ENCODE results near the gene FGGY.
A peak's percentile ranks its signal among the peaks of the same experiment; 100 is the strongest.

Gene FGGY

DNA sequence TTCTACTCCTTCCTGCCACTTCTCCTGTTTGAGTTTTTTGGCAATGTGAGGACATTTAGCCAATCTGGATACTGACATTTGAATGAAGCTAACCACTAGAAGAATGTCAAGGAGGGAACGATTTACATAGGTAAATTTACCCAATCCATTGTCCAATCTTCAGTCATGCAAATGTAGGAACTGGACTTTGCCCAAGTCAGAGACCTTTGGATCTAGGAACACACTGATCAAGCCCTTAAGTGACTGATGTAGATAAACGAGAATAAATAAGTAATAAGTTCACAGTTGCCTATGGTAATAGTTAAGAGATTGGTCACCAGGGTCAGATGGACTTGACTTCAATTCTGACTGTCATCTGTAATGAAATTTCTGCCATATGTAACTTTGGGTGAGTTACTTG lies 177.6 kb downstream of the FGGY start:
- no peaks in the 10 kb centered on the region for H4K20me1 ChIP-seq

DNA sequence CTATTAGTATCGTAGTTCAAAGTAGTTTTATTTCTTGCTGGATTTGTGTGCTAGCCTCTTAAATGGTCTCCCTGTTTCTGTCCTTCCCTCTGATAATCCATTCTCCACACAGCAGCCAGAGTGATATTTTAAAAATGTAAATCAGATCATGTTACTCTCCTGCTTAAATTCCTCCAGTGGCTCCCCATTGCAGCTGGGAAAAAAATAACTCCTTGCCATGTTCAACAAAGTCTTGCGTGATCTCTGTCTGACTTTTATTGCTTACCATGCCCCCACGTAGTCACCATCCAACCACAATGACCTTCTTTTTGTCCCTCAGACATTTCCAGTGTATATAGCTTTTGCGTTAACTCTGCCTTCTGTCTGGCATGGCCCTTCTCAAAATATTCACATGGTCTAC lies 178.8 kb downstream of the FGGY start:
- peaks cover 9 to 20% (median 13%) of the 10 kb centered on the region in 11 experiments; a peak in 17 of 22 replicates for H3K9me3 ChIP-seq (replicated peaks in 1 of 11)
- H3K9ac ChIP-seq = no peak overlapping the region
- H3K27me3 ChIP-seq = no peaks in the 10 kb centered on the region
- H3K36me3 ChIP-seq = no peaks in the 10 kb centered on the region; a peak in 1 of 22 replicates
- H3K4me2 ChIP-seq = no peak overlapping the region
- H3K27ac ChIP-seq = no peak overlapping the region
- peaks cover 0 to 16% (median 0%) of the 10 kb centered on the region in 10 experiments; a peak in 4 of 20 replicates for H3K4me1 ChIP-seq
- no peaks in the 10 kb centered on the region for H4K20me1 ChIP-seq
- no peak for TF ChIP-seq Cebpa-rat (IDR thresholded peaks at IDR 0.05)
- no peak overlapping the region for H3K4me3 ChIP-seq

More for the DNA sequence above, 177.6 kb downstream of the FGGY start:
- Histone ChIP-seq H3K36me3 (no peaks in the 10 kb centered on the region; a peak in 1 of 22 replicates), H3K27ac (no peak overlapping the region), H3K4me3 (no peak overlapping the region), H3K4me1 (peaks cover 0 to 22% (median 0%) of the 10 kb centered on the region in 10 experiments; a peak in 4 of 20 replicates), H3K9ac (no peak overlapping the region), H3K9me3 (replicated peaks in 1 of 11) (peaks cover 9 to 21% (median 13%) of the 10 kb centered on the region in 11 experiments; a peak in 17 of 22 replicates), H3K27me3 (no peaks in the 10 kb centered on the region), H3K4me2 (no peak overlapping the region)
- no peak for TF ChIP-seq Cebpa-rat (IDR thresholded peaks at IDR 0.05)

DNA sequence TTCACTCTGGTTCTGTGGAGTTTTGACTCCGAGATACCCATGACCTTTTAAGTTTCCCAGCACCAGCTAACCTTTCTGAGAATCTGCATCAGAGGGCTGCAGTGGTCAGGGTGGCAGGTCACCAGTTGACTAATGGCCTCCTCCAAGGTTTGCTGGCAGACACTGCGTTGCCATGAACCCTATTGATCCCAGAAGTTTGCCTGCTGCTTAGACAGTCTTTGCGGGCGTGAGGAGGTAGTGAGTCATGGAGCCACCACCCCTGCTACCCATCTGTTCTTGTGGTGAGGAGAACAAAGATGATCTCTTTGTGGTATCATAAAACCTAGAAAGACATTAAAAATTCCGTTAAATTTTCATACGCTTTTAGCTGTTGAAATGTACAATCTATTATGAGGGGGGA lies 180.4 kb downstream of the FGGY start:
- no peak overlapping the region; a peak in 2 of 22 replicates for H3K4me2 ChIP-seq
- H3K9ac ChIP-seq = no peak overlapping the region
- no peak overlapping the region for H3K27ac ChIP-seq
- H4K20me1 ChIP-seq = no peaks in the 10 kb centered on the region
- H3K27me3 ChIP-seq = no peaks in the 10 kb centered on the region
- peaks cover 0 to 10% (median 2%) of the 10 kb centered on the region in 11 experiments; a peak in 13 of 22 replicates for H3K9me3 ChIP-seq (replicated peaks in 1 of 11)
- no peak overlapping the region for H3K4me3 ChIP-seq
- no peak for TF ChIP-seq Cebpa-rat (IDR thresholded peaks at IDR 0.05)
- peaks cover 0 to 12% (median 6%) of the 10 kb centered on the region in 10 experiments; a peak in 7 of 20 replicates for H3K4me1 ChIP-seq
- no peaks in the 10 kb centered on the region for H3K36me3 ChIP-seq

DNA sequence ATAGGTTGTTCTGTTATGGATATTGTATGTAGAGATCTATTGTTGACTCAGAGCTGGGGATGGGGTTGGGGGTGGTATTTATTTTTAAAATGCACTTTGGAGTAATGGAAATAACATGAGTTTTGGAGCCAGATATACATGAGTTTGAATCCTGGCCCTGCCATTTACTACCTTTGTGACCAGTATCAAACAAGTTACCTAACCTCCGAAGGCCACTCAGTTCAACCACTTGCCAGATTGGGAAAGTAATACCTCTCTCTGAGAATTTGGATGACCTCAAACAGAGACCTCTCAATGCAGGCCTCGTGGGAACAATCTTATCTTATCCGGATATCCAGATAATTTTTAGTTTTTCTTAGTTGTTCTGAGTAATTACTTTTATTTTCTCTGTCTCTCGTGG lies 181.0 kb downstream of the FGGY start:
- Histone ChIP-seq H3K36me3 (no peaks in the 10 kb centered on the region), H3K27ac (no peak overlapping the region), H3K4me2 (no peak overlapping the region), H3K4me1 (peaks cover 0 to 16% (median 7%) of the 10 kb centered on the region in 10 experiments; a peak in 11 of 20 replicates), H3K9me3 (replicated peaks in 1 of 11) (0 out of 22 replicates have a peak, but pooled peaks cover 0 to 8% (median 0%) of the 10 kb centered on the region in 11 experiments), H4K20me1 (no peaks in the 10 kb centered on the region), H3K4me3 (no peak overlapping the region), H3K27me3 (no peaks in the 10 kb centered on the region), H3K9ac (no peak overlapping the region)
- no peak for TF ChIP-seq Cebpa-rat (IDR thresholded peaks at IDR 0.05)

DNA sequence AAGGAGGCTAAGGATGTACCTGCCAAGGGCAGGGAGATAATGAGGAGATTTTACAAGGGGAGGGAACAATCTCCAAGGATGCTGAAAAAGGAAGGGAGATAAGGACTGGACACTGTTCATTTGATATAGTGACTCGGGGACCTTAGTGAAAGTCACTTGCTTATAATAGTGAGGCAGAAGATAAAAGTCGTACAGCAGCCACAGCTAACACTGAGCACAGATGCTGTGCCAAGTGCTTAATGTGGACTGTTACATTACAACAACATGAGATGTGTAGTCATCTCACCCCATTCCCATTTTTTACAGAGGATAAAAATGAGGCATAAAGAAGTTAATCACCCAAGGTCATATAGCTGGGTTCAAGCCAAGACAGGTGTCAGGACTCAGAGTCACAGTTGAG lies 181.9 kb downstream of the FGGY start:
- Histone ChIP-seq H3K9me3 (replicated peaks in 1 of 11) (0 out of 22 replicates have a peak, but pooled peaks cover 0 to 8% (median 0%) of the 10 kb centered on the region in 11 experiments), H3K4me3 (no peak overlapping the region), H3K9ac (no peak overlapping the region), H3K4me2 (no peak overlapping the region), H3K4me1 (peaks cover 5 to 25% (median 16%) of the 10 kb centered on the region in 10 experiments; a peak in 17 of 20 replicates), H3K36me3 (no peaks in the 10 kb centered on the region), H3K27ac (no peak overlapping the region), H3K27me3 (no peaks in the 10 kb centered on the region), H4K20me1 (no peaks in the 10 kb centered on the region)
- TF ChIP-seq Cebpa-rat (IDR thresholded peaks at IDR 0.05) = no peak

DNA sequence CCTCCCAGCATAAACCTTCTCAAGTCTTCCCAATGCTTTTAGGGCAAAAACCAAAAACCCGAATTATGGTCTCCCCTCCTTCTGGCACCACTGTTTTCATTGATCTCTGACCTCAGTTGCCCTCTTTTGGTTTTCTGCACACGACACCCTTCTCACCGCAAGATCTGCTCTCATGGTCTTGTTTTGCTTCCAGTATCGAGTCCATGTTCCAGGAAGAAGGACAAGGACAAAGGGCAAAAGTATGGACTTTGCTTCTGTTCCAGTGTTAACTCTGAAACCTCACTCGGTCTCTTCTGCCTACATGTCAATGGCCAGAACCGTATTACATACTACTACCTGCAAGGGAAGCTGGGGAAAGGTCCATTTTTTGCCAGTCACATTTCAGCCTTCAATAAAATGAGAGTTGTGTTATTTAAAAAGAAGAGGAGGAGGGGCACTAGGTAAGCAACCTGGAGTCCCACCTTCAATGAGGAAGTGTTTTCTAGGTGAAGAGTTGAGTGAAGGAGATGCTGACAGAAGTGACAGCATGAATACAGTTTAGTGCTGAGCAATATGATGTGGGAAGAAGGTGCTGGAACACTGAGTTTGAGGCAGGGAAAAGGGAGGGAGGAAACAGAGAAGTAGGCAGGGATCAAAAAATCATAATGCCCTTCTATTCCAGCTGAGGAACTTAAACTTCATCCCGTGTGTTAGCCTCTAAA lies 183.4 kb downstream of the FGGY start:
- Histone ChIP-seq H3K4me1 (peaks cover 9 to 38% (median 20%) of the 10 kb centered on the region in 10 experiments; a peak in 17 of 20 replicates), H3K27me3 (no peaks in the 10 kb centered on the region), H3K9me3 (replicated peaks in 1 of 11) (0 out of 22 replicates have a peak, but pooled peaks cover 0 to 8% (median 0%) of the 10 kb centered on the region in 11 experiments), H3K4me2 (no peak overlapping the region), H4K20me1 (no peaks in the 10 kb centered on the region), H3K27ac (no peak overlapping the region), H3K36me3 (no peaks in the 10 kb centered on the region), H3K9ac (no peak overlapping the region), H3K4me3 (no peak overlapping the region)
- no peak for TF ChIP-seq Cebpa-rat (IDR thresholded peaks at IDR 0.05)

DNA sequence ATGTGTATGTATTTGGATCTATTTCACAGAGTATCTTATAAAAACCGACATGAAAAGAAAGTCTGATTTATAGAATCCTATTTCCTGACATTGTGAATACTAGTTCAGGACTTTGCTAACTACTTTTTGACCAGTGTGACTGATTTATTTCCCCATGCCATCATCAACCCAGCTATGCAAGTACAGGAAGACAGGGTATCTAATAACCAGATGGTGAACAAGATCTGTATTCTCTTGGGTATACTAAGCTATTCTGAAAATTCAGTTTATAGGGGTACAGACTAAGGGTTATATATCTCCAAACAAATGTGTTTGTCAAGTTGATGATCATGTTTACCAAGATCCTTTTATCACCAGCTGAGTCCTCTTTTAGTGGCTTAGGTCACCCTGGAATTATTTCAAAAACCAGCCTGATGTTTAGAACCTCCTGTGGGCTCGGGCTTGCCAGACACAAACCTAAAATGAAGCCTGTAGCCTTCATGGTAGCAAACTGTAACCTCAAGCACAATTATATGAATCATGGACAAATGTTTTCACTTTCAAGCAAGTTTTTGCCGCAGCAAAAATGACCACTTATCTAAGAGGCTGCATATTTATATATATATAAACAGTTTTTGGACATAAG lies 185.1 kb downstream of the FGGY start:
- no peak overlapping the region for H3K4me3 ChIP-seq
- peak overlapping the region in 3 of 11 experiments; percentile 20 to 27 (median 23); a peak in 4 of 22 replicates for H3K4me2 ChIP-seq
- no peaks in the 10 kb centered on the region for H3K27me3 ChIP-seq
- H3K27ac ChIP-seq = no peak overlapping the region
- no peaks in the 10 kb centered on the region for H3K36me3 ChIP-seq
- peaks cover 9 to 39% (median 20%) of the 10 kb centered on the region in 10 experiments; a peak in 17 of 20 replicates for H3K4me1 ChIP-seq
- H3K9me3 ChIP-seq (replicated peaks in 1 of 11) = 0 out of 22 replicates have a peak, but pooled peaks cover 0 to 8% (median 0%) of the 10 kb centered on the region in 11 experiments
- no peaks in the 10 kb centered on the region for H4K20me1 ChIP-seq
- no peak overlapping the region for H3K9ac ChIP-seq
- no peak for TF ChIP-seq Cebpa-rat (IDR thresholded peaks at IDR 0.05)

DNA sequence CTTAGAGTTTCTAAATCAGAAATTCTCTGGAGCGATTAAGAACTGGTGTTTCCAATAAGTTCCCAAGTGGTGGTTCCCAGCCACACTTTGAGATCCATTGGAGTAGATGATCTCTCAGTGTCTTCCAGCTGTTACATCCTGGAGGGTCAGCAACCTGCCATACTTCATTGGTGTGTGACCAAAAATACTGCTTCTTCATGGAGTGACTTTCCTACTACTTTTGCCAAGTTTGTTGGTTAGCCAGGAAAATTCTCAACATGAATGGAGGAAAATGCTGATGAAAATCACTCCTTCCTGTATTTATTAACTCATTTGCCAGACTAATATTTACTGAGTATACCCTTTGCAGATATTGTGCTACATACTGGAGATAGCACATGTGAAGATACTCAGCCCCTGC lies 186.1 kb downstream of the FGGY start:
- Histone ChIP-seq H3K27me3 (no peaks in the 10 kb centered on the region), H3K9ac (no peak overlapping the region), H3K4me3 (no peak overlapping the region), H3K9me3 (replicated peaks in 1 of 11) (0 out of 22 replicates have a peak, but pooled peaks cover 0 to 8% (median 0%) of the 10 kb centered on the region in 11 experiments), H4K20me1 (no peaks in the 10 kb centered on the region), H3K27ac (peak overlapping the region in 2 of 11 experiments; percentile 11 to 45; a peak in 4 of 22 replicates), H3K4me2 (peak overlapping the region in 10 of 11 experiments; percentile 16 to 74 (median 44); a peak in 11 of 22 replicates), H3K4me1 (peaks cover 9 to 49% (median 22%) of the 10 kb centered on the region in 10 experiments; a peak in 17 of 20 replicates), H3K36me3 (no peaks in the 10 kb centered on the region)
- no peak for TF ChIP-seq Cebpa-rat (IDR thresholded peaks at IDR 0.05)

DNA sequence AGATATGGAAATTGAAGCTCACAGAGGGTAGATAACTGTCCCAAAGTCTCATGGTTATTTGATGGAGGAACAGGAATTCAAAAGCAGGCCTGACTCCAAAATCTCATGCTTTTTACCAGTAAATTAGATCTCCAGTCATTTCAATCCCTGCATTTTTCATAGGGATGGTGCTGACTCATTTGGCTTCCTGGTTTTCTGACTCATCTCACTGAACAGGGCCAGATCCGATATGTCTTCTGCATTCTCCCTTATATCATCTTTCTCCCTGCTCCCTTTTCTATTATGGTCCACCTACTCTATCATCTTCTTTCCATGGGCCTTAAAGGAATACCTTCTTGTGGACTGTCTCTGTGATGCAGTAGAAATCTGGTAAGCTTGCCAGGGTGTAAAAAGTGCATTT lies 187.2 kb downstream of the FGGY start:
- Histone ChIP-seq H3K4me2 (peak overlapping the region; percentile 3 to 74 (median 43); a peak in 16 of 22 replicates), H3K9ac (no peak overlapping the region), H3K4me3 (no peak overlapping the region), H3K27me3 (no peaks in the 10 kb centered on the region), H3K36me3 (no peaks in the 10 kb centered on the region), H4K20me1 (no peaks in the 10 kb centered on the region), H3K4me1 (peaks cover 9 to 49% (median 22%) of the 10 kb centered on the region in 10 experiments; a peak in 17 of 20 replicates), H3K27ac (peak overlapping the region in 2 of 11 experiments; percentile 11 to 45; a peak in 4 of 22 replicates), H3K9me3 (replicated peaks in 1 of 11) (0 out of 22 replicates have a peak, but pooled peaks cover 0 to 7% (median 0%) of the 10 kb centered on the region in 11 experiments)
- TF ChIP-seq Cebpa-rat (IDR thresholded peaks at IDR 0.05) = no peak

All from BLaER1 treated with 17β-estradiol and CSF1 and Interleukin-3, amounts not matched to agents 10 nM and 100 nM (cell line).